ENCODE results near the gene PM20D1.

GRCh38 chr1:205782627-205783432 lies 67.1 kb downstream of the PM20D1 start:
- TF ChIP-seq CTCF (IDR thresholded peaks at IDR 0.05; ENCODE audit: poor library complexity) (no peak), EZH2 (IDR thresholded peaks at IDR 0.05; ENCODE audit: borderline replicate concordance) (no peak)
